Measurements from ENCODE around the gene ZNF337.
A peak's percentile ranks its signal among the peaks of the same experiment; 100 is the strongest.

DNA sequence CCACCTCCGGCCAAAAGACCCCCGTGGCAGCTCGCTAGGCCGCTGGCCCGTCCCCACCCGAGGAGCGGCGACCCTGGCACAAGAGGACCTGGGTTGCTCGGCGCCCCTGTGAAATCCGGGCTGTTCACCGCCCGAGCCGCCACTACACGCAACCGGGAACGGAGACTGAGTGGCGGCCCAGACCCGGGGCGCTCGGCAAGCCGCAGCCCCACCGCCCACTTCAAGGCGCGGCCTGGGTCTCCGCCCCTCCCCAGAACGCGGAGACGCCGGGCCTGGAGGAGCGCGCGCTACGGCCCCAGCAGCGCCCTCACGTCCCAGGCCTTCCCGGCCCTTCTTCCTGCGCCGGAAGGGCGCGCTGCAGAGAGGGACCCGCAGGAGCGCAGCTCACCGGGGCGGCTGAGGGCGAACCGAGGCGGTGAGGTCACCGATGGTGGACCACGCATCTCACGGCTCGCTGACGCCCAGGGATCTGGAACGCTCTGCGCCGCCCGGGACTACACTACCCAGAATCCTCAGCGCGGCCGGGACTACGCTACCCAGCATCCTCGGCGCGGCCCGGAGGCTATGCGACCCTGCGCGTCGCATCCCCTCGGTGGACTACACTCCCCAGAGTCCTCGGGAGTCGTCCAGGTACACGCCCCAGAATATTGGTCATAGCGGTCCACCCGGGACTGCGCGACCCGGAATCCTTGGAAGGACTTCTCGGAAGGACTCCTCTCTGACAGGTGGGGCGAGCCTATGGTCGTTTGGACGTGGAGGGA lies at the start of gene ZNF337:
- peak; percentile 79 for TF ChIP-seq POLR2A (IDR thresholded peaks at IDR 0.05)
- TF ChIP-seq, protein P1, sequence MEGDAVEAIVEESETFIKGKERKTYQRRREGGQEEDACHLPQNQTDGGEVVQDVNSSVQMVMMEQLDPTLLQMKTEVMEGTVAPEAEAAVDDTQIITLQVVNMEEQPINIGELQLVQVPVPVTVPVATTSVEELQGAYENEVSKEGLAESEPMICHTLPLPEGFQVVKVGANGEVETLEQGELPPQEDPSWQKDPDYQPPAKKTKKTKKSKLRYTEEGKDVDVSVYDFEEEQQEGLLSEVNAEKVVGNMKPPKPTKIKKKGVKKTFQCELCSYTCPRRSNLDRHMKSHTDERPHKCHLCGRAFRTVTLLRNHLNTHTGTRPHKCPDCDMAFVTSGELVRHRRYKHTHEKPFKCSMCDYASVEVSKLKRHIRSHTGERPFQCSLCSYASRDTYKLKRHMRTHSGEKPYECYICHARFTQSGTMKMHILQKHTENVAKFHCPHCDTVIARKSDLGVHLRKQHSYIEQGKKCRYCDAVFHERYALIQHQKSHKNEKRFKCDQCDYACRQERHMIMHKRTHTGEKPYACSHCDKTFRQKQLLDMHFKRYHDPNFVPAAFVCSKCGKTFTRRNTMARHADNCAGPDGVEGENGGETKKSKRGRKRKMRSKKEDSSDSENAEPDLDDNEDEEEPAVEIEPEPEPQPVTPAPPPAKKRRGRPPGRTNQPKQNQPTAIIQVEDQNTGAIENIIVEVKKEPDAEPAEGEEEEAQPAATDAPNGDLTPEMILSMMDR (IDR thresholded peaks at IDR 0.05), result peak in 1 of 4 donors; percentile 7

Data from right lobe of liver (tissue), 4 donors.